ENCODE measurements around the gene CLIC4. TPM values are rescaled to one million over a fixed set of nuclear protein-coding genes. Genes with fewer than 3 reads are reported as not detected.

Gene CLIC4
- total RNA-seq = 1 to 10 TPM; 8.0 to 8.3 TPM

DNA sequence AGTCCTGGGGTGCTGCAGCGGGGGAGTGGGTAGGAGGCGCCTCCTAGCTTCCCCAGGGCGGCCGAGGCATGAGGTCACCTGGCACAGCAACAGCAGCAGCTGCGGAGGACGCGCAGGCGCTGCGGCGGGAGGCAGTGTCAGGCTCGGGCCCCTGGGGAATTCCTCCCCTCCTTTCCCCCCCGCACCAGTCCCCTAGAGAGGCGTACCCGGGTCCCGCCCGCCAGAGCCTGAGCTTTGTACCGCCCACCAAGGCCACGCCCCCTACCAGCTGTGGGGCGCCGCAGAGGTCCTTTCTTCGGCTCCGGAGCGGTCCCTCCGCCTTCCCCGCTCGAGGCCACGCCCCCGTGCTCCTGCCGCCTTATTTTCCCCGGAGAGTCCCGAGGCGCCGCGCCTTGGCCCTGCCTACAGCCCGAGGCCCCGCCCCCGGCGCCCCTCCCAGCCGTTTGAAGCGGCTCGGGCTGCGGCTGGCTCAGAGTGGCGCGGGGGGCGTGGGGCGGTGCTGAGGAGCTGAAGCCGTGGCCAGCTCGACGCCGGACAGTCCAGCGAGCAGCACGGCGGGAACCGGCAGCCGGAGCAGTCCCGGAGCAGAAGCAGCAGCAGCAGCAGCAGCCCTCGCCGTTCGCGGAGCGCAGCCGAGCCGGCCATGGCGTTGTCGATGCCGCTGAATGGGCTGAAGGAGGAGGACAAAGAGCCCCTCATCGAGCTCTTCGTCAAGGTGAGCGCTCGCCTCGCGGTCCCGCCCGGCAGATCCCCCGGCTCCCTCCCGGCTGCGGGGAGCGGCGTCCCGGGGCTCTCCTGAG, at the start of gene CLIC4:
CLIC4 (plus strand) TSS at position 537 of the 800 bp plus-strand sequence; CDS start at position 644, 107 bp downstream.

Other genes with a start within 250 kb of the CLIC4 start
- gene RCAN3, start 242.6 kb upstream of the CLIC4 start, total RNA-seq = 100 to 1,000 TPM; 150 to 151 TPM
- not detected for gene NCMAP, start 189.4 kb upstream of the CLIC4 start, total RNA-seq
- gene SRRM1, start 102.1 kb upstream of the CLIC4 start, total RNA-seq = 100 to 1,000 TPM; 164 to 165 TPM
- 100 to 1,000 TPM; 109 to 113 TPM for gene RUNX3, start 184.8 kb downstream of the CLIC4 start, total RNA-seq

Measured in activated naive CD4-positive, alpha-beta T cell treated with anti-CD3 and anti-CD28 coated beads, Interleukin-2, amount 10 ng/mL, durations not matched to agents 5 hours and 36 hours (primary cell).